Testis (tissue), 2 donors: ENCODE measurements around the gene DIP2B.

Source experiments
- POLR2A ChIP-seq: fragments of 450-650 bp; IDR thresholded peaks from one replicate; pipeline ENCODE4 v1.6.1; 2017; ENCODE audit warnings: antibody characterized with exemption, mild to moderate bottlenecking, moderate library complexity
- TF ChIP-seq, protein P1 (sequence below), 3 experiments: fragments of 450-650 bp in 2 of 3; fragments of 200-600 bp in 1 of 3; sonication (generic) in 1 of 3; IDR thresholded peaks; one replicate each; pipeline ENCODE4 v1.5.1; 2016 to 2019; ENCODE audit warnings: antibody characterized with exemption in 3 of 3, mild to moderate bottlenecking in 2 of 3, moderate library complexity in 1 of 3

- TF ChIP-seq, protein P1, sequence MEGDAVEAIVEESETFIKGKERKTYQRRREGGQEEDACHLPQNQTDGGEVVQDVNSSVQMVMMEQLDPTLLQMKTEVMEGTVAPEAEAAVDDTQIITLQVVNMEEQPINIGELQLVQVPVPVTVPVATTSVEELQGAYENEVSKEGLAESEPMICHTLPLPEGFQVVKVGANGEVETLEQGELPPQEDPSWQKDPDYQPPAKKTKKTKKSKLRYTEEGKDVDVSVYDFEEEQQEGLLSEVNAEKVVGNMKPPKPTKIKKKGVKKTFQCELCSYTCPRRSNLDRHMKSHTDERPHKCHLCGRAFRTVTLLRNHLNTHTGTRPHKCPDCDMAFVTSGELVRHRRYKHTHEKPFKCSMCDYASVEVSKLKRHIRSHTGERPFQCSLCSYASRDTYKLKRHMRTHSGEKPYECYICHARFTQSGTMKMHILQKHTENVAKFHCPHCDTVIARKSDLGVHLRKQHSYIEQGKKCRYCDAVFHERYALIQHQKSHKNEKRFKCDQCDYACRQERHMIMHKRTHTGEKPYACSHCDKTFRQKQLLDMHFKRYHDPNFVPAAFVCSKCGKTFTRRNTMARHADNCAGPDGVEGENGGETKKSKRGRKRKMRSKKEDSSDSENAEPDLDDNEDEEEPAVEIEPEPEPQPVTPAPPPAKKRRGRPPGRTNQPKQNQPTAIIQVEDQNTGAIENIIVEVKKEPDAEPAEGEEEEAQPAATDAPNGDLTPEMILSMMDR (IDR thresholded peaks at IDR 0.05), result no peak
- TF ChIP-seq POLR2A, result no peak
These were observed 180.9 kb downstream of the DIP2B start for GRCh38 chr12:50685641-50686040.
